HCT116 (cell line): Measurements from ENCODE around the gene PYDC2. TPM values are rescaled to one million over a fixed set of nuclear protein-coding genes. Genes with fewer than 3 reads are reported as not detected.

Source experiments
- ATAC-seq: fragments of 200-7000 bp; cut with Tn5 transposase; 2 replicates; pipeline ENCODE4 v1.9.1; 2020; ENCODE audit warnings: mild to moderate bottlenecking, moderate library complexity
- BruUV-seq: library from RNA; stranded (reverse); fragments of 400-500 nt; replicated peaks from 2 replicates; lab custom pipeline; 2021; lab: Mats Ljungman, UMichigan
- CTCF ChIA-PET: fragments of 300-600 bp; sonication (Branson Sonifier 250); formaldehyde crosslinking; loops from one replicate; lab custom pipeline; 2021; ENCODE audit warnings: antibody characterized with exemption; lab: Charles Lee
- POLR2A ChIA-PET: fragments of 300-600, 350-600 bp; sonication (Branson Sonifier 250); formaldehyde crosslinking; loops from one replicate; lab custom pipeline; 2021; ENCODE audit warnings: antibody characterized with exemption; lab: Charles Lee
- RAD21 ChIA-PET, 2 experiments: fragments of 300-600 bp; sonication (Branson Sonifier 250); formaldehyde crosslinking; loops; one replicate each; lab custom pipeline; 2023; ENCODE audit warnings: low total read pairs in 2 of 2; ENCODE audit not compliant: uncharacterized antibody in 2 of 2, unreplicated experiment in 2 of 2, low non-redundant PET in 1 of 2; lab: Charles Lee
- DNase-seq: peaks from one replicate; pipeline ENCODE4 v3.0.0-alpha.2; 2010; ENCODE audit warnings: low read depth, low spot score
- H2AFZ ChIP-seq: fragments of 200-600 bp; shearing (Covaris generic), sonication (generic); 2 replicates; pipeline ENCODE4 v1.6.1; 2017; ENCODE audit warnings: low read depth, mixed run types, mixed read lengths, antibody characterized with exemption, low read length; ENCODE audit not compliant: poor library complexity, severe bottlenecking
- H3K27ac ChIP-seq: 2 replicates; pipeline ENCODE4 v1.5.1; 2012; ENCODE audit warnings: low read depth, low read length
- H3K27me3 ChIP-seq: fragments of 200-600 bp; sonication (generic); 2 replicates; pipeline ENCODE4 v1.6.1; 2016; ENCODE audit warnings: mixed run types, low read length, mixed read lengths; ENCODE audit not compliant: insufficient read depth
- H3K36me3 ChIP-seq, 2 experiments: fragments of 200-500 bp in 1 of 2; fragments of 200-600 bp in 1 of 2; sonication (Bioruptor generic) in 1 of 2; sonication (generic) in 1 of 2; 2 replicates each; pipeline versions ENCODE4 v1.5.1 to v1.6.1; 2014 to 2016; ENCODE audit warnings: low read length in 2 of 2, inconsistent platforms in 1 of 2, mixed read lengths in 1 of 2, mixed run types in 1 of 2; ENCODE audit not compliant: insufficient read depth in 2 of 2, control insufficient read depth in 1 of 2
- H3K4me1 ChIP-seq, 2 experiments: fragments of 200-600 bp in 1 of 2; sonication (generic) in 1 of 2; 2 replicates each; pipeline versions ENCODE4 v1.5.1 to v1.6.1; 2012 to 2017; ENCODE audit warnings: low read length in 2 of 2, inconsistent platforms in 1 of 2, mild to moderate bottlenecking in 1 of 2, mixed read lengths in 1 of 2, mixed run types in 1 of 2, moderate library complexity in 1 of 2; ENCODE audit not compliant: insufficient read depth in 2 of 2, control insufficient read depth in 1 of 2
- H3K4me2 ChIP-seq: fragments of 200-600 bp; sonication (generic); 2 replicates; pipeline ENCODE4 v1.6.1; 2017; ENCODE audit warnings: mixed run types, low read length, mixed read lengths
- H3K4me3 ChIP-seq, 2 experiments: fragments of 200-600 bp in 1 of 2; sonication (generic) in 1 of 2; replicated peaks in 1 of 2; 2 replicates each; pipeline ENCODE4 v1.5.1; 2011 to 2016; ENCODE audit warnings: low read length in 2 of 2, control low read depth in 1 of 2, low read depth in 1 of 2, mild to moderate bottlenecking in 1 of 2, mixed read lengths in 1 of 2, mixed run types in 1 of 2
- H3K79me2 ChIP-seq: fragments of 200-600 bp; sonication (generic); 2 replicates; pipeline ENCODE4 v1.6.1; 2017; ENCODE audit warnings: mild to moderate bottlenecking, mixed run types, low read length, moderate library complexity, mixed read lengths; ENCODE audit not compliant: insufficient read depth
- H3K9ac ChIP-seq: fragments of 200-600 bp; sonication (generic); 2 replicates; pipeline ENCODE4 v1.6.1; 2016; ENCODE audit warnings: low read length, mixed read lengths
- H3K9me2 ChIP-seq: fragments of 200-600 bp; sonication (generic), shearing (Covaris generic); 2 replicates; pipeline ENCODE4 v1.6.1; 2017; ENCODE audit warnings: mixed run types, mild to moderate bottlenecking, moderate library complexity; ENCODE audit not compliant: insufficient read depth
- H3K9me3 ChIP-seq, 2 experiments: fragments of 200-500 bp in 1 of 2; fragments of 200-600 bp in 1 of 2; sonication (Bioruptor generic) in 1 of 2; sonication (generic) in 1 of 2; 2 replicates each; pipeline ENCODE4 v1.6.1; 2014 to 2017; ENCODE audit warnings: low read length in 2 of 2, mixed read lengths in 2 of 2, inconsistent platforms in 1 of 2, low read depth in 1 of 2, mild to moderate bottlenecking in 1 of 2, mixed run types in 1 of 2, moderate library complexity in 1 of 2; ENCODE audit not compliant: control insufficient read depth in 1 of 2, insufficient read depth in 1 of 2
- H4K20me1 ChIP-seq: fragments of 200-600 bp; sonication (generic), shearing (Covaris generic); 2 replicates; pipeline ENCODE4 v1.6.1; 2017; ENCODE audit warnings: mixed run types, mild to moderate bottlenecking, moderate library complexity; ENCODE audit not compliant: insufficient read depth
- ATF3 ChIP-seq: IDR thresholded peaks from 2 replicates; pipeline ENCODE4 v1.6.1; 2012
- CBX3 ChIP-seq: IDR thresholded peaks from 2 replicates; pipeline ENCODE4 v1.6.1; 2012; ENCODE audit warnings: low read depth
- EGR1 ChIP-seq: IDR thresholded peaks from 2 replicates; pipeline ENCODE4 v1.6.1; 2012; ENCODE audit warnings: low read depth
- ELF1 ChIP-seq: IDR thresholded peaks from 2 replicates; pipeline ENCODE4 v1.6.1; 2012; ENCODE audit warnings: low read depth, borderline replicate concordance
- EZH2phosphoT487 ChIP-seq: fragments of 200-600 bp; IDR thresholded peaks from 2 replicates; pipeline ENCODE4 v1.6.1; 2018; ENCODE audit warnings: antibody characterized with exemption, borderline replicate concordance
- FOSL1 ChIP-seq: IDR thresholded peaks from 2 replicates; pipeline ENCODE4 v1.6.1; 2012; ENCODE audit warnings: low read depth
- POLR2A ChIP-seq: IDR thresholded peaks from 2 replicates; pipeline ENCODE4 v1.7.0; 2011; ENCODE audit warnings: borderline replicate concordance; ENCODE audit not compliant: insufficient read depth, insufficient read length; ENCODE audit errors: extremely low read depth
- POLR2AphosphoS5 ChIP-seq: IDR thresholded peaks from 2 replicates; pipeline ENCODE4 v1.6.1; 2011; ENCODE audit warnings: mild to moderate bottlenecking, low read depth, low read length, moderate library complexity
- RAD21 ChIP-seq: IDR thresholded peaks from 2 replicates; pipeline ENCODE4 v1.6.1; 2012; ENCODE audit warnings: low read depth, mild to moderate bottlenecking
- REST ChIP-seq: IDR thresholded peaks from 2 replicates; pipeline ENCODE4 v1.6.1; 2012; ENCODE audit warnings: low read depth
- SP1 ChIP-seq: IDR thresholded peaks from 2 replicates; pipeline ENCODE4 v1.6.1; 2012; ENCODE audit warnings: low read depth
- SRF ChIP-seq: IDR thresholded peaks from 2 replicates; pipeline ENCODE4 v1.6.1; 2012; ENCODE audit warnings: low read depth
- TCF7L2 ChIP-seq: IDR thresholded peaks from 2 replicates; pipeline ENCODE4 v1.7.0; 2011; ENCODE audit warnings: borderline replicate concordance, inconsistent platforms; ENCODE audit not compliant: insufficient read depth, insufficient read length; ENCODE audit errors: extremely low read depth
- YY1 ChIP-seq: IDR thresholded peaks from 2 replicates; pipeline ENCODE4 v1.6.1; 2011; ENCODE audit warnings: low read length, low read depth, moderate library complexity, mild to moderate bottlenecking; ENCODE audit not compliant: insufficient replicate concordance; ENCODE audit errors: extremely low read depth
- ZFX ChIP-seq: fragments of 450-650 bp; IDR thresholded peaks from 2 replicates; pipeline ENCODE4 v1.6.1; 2017
- intact Hi-C: fragments of 100-400 bp; cut with micrococcal nuclease; formaldehyde crosslinking; loops from 2 replicates; pipeline ENCODE4 v1.10.0; 2022
- total RNA-seq: library from RNA; stranded (reverse); gene quantifications from one replicate; pipeline ENCODE4 v1.2.1, GENCODE V29; 2021; ENCODE audit not compliant: unreplicated experiment

Gene PYDC2
- total RNA-seq, 1 experiment from 2014 or later = not detected

- Histone ChIP-seq H3K27me3 (no peaks in the 10 kb centered on the region), H3K9me3 (no peaks in the 10 kb centered on the region), H3K27ac (no peak overlapping the region), H3K9ac (no peak overlapping the region), H3K4me1 (no peaks in the 10 kb centered on the region), H4K20me1 (no peaks in the 10 kb centered on the region), H3K4me2 (no peak overlapping the region), H3K9me2 (no peaks in the 10 kb centered on the region)
- intact Hi-C loops = no loop called here
- RAD21 ChIA-PET = no interaction called here
- BruUV-seq = no TSS peak
- no peak for ATAC-seq
- POLR2A ChIA-PET = no interaction called here
- CTCF ChIA-PET = no interaction called here
- TF ChIP-seq RAD21 (no peak), YY1 (no peak), FOSL1 (no peak), ATF3 (no peak), SRF (no peak), TCF7L2 (no peak), POLR2A (no peak), EZH2phosphoT487 (no peak), EGR1 (no peak), SP1 (no peak)
- TF ChIP-seq, all 23 proteins: peak for 0
- Histone ChIP-seq H3K79me2 (no peaks in the 10 kb centered on the region), H3K4me3 (no peak overlapping the region), H3K36me3 (no peaks in the 10 kb centered on the region), H2AFZ (no peak overlapping the region)
- DNase-seq = no peak
Observed at GRCh38 chr3:191430103-191430502, 30.9 kb upstream of the PYDC2 start.

GRCh38 chr3:191431160-191431822, 29.7 kb upstream of the PYDC2 start:
- CTCF ChIA-PET = no interaction called here
- TF ChIP-seq TCF7L2 (no peak), FOSL1 (no peak), POLR2AphosphoS5 (no peak), YY1 (no peak), REST (no peak), EGR1 (no peak), ZFX (no peak), EZH2phosphoT487 (no peak), ELF1 (no peak), ATF3 (no peak), RAD21 (no peak), CBX3 (no peak)

More at GRCh38 chr3:191431160-191431822, 29.7 kb upstream of the PYDC2 start:
- Histone ChIP-seq H3K9me3 (no peaks in the 10 kb centered on the region), H2AFZ (no peak overlapping the region), H3K9me2 (no peaks in the 10 kb centered on the region), H3K4me1 (no peaks in the 10 kb centered on the region), H3K4me3 (no peak overlapping the region), H3K27me3 (no peaks in the 10 kb centered on the region), H3K27ac (no peak overlapping the region), H3K9ac (no peak overlapping the region), H4K20me1 (no peaks in the 10 kb centered on the region), H3K79me2 (no peaks in the 10 kb centered on the region), H3K4me2 (no peak overlapping the region), H3K36me3 (no peaks in the 10 kb centered on the region)
- ATAC-seq (no peak), DNase-seq (no peak)
- ChIA-PET POLR2A (no interaction called here), RAD21 (no interaction called here)
- BruUV-seq = no TSS peak
- intact Hi-C loops = no loop called here
